Measurements from ENCODE around the gene TMOD1. TPM values are rescaled to one million over a fixed set of nuclear protein-coding genes. Genes with fewer than 3 reads are reported as not detected.

The TMOD1 gene
- total and polyA plus RNA-seq, 10 of the 15 experiments (the other 5 are each of a cell fraction or from before 2014, with no cell fraction given): 4.0 to 44.1 (median 15.4) TPM

- H2AFZ ChIP-seq (ENCODE audit: control insufficient read depth, low read depth, low read length): no peak overlapping the region
- no peak for DNase-seq (ENCODE audit: low read depth, low spot score)
- no TSS peak for BruUV-seq (replicated peaks)
- ChIA-PET POLR2A (no interaction called here), CTCF (interaction anchor here (1.0 to 2.4 kb wide), 2 partner anchors 62 kb away, joined by 3 to 5 read pairs; no protein-coding TSS in a partner anchor), SMC1A (ENCODE audit: uncharacterized antibody, unreplicated experiment) (interaction anchor here (1.0 to 1.6 kb wide), 4 partner anchors 20 to 67 kb away, joined by 3 to 5 read pairs (median 4); no protein-coding TSS in a partner anchor), RAD21 (ENCODE audit: unreplicated experiment) (interaction anchor here (0.9 kb wide), 1 partner anchor 67 kb away, joined by 3 read pairs; no protein-coding TSS in a partner anchor)
- in situ Hi-C loops (cut with MboI): no loop called here
- H3K4me2 ChIP-seq (ENCODE audit: control insufficient read depth, insufficient read depth): no peak overlapping the region
- no peaks in the 10 kb centered on the region for H3K79me2 ChIP-seq (ENCODE audit: control insufficient read depth, insufficient read depth, low read length)
- intact Hi-C loops (cut with micrococcal nuclease; ENCODE audit: unreplicated experiment): no loop called here
- WGBS (ENCODE audit: insufficient coverage, insufficient replicate concordance, low lambda C conversion rate, missing lambda C conversion rate): 93% methylated on average over 9 of the region's 9 CpGs
- no peaks in the 10 kb centered on the region for H4K20me1 ChIP-seq (ENCODE audit: control insufficient read depth, insufficient read depth)
- TF ChIP-seq ATF3 (IDR thresholded peaks at IDR 0.05; ENCODE audit: borderline replicate concordance, extremely low read depth, low read depth, low read length): no peak
- TF ChIP-seq ESRRA (IDR thresholded peaks at IDR 0.05; ENCODE audit: low read length): no peak
- no peak for TF ChIP-seq SIX5 (IDR thresholded peaks at IDR 0.05; ENCODE audit: low read depth, low read length, severe bottlenecking)
- no peak for TF ChIP-seq CBX3 (IDR thresholded peaks at IDR 0.05; ENCODE audit: borderline replicate concordance, low read depth)
- TF ChIP-seq ZNF24 (IDR thresholded peaks at IDR 0.05): no peak
- TF ChIP-seq YY1 (IDR thresholded peaks at IDR 0.05; ENCODE audit: low read depth, low read length): no peak
- no peak for TF ChIP-seq NFYA (IDR thresholded peaks at IDR 0.05; ENCODE audit: borderline replicate concordance, low read depth, low read length)
- no peak for TF ChIP-seq CEBPZ (IDR thresholded peaks at IDR 0.05; ENCODE audit: low read depth, low read length)
- TF ChIP-seq EZH2 (IDR thresholded peaks at IDR 0.05; ENCODE audit: borderline replicate concordance, control insufficient read depth, low read depth, low read length): no peak
- no peak for TF ChIP-seq NFIC (IDR thresholded peaks at IDR 0.05; ENCODE audit: low read depth, low read length)
- H3K4me3 ChIP-seq: no peak overlapping the region
- no peaks in the 10 kb centered on the region for H3K4me1 ChIP-seq (ENCODE audit: control insufficient read depth, insufficient read depth, low read length)
- FAIRE-seq: no peak
- no peaks in the 10 kb centered on the region for H3K27me3 ChIP-seq (replicated peaks in 1 of 2; ENCODE audit: control insufficient read depth in 2 of 2, insufficient read depth in 2 of 2, low read length in 1 of 2)
- ATAC-seq: no peak
- no peak overlapping the region for H3K9ac ChIP-seq (ENCODE audit: control insufficient read depth, insufficient read depth, low read length)
- no peak overlapping the region for H3K27ac ChIP-seq (ENCODE audit: control insufficient read depth, insufficient read depth)
- H3K36me3 ChIP-seq (ENCODE audit: control insufficient read depth in 2 of 2, insufficient read depth in 2 of 2, low read length in 1 of 2): peaks cover 5 to 6% of the 10 kb centered on the region in 2 experiments; a peak in 3 of 4 replicates
- H3K9me3 ChIP-seq (replicated peaks; ENCODE audit: control insufficient read depth, insufficient read depth, low read length): peaks cover 1% of the 10 kb centered on the region; the same call in 1 of the 3 replicates
Observed at GRCh38 chr9:97536480-97536879, 35.0 kb downstream of the TMOD1 start.
